ENCODE measurements around the gene PNPLA2.

PNPLA2 gene

DNA sequence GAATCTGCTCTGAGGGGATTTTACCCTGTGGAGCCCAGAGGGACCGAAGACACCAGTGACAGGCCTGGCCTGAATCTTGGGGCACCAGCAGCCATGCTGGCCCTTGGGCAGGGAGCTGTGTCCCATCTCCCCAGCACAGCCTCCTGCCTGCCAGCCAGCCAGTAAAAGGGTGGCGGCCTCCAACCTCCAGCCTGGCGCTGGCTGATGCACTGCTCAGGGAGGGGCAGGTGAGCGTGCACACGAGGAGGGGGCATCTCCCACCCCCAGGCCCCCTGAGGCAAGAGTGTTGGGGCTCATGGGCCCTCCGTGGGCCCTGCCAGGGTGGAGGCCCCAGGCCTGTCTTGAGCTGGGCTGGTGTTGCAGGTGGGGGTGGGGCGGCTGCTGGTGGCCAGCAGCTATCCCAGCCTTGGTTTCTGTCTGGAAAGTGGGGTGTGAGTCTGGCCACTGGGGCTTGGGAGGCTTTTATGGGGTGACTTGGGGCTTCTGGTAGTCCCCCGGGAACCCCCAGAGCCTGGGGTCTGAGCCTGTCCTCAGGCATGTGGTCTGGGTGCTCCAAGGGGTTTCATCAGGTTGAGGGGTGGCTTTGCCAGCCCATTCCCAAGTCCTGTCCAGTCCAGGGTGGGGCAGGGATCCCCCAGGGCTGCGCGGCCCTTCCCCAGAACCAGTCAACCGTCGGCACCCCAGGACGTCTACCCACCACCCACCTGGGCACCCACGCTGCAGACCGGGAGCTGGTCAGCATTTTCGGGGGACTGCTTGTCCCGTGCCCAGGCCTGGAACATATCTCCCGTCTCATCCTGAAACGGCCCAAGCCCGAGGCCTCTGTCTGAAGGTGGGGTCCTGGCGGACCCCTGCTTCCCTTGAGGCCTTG is 41.8 kb downstream of the PNPLA2 start:
- no peak for DNase-seq (ENCODE audit: low read depth)

DNA sequence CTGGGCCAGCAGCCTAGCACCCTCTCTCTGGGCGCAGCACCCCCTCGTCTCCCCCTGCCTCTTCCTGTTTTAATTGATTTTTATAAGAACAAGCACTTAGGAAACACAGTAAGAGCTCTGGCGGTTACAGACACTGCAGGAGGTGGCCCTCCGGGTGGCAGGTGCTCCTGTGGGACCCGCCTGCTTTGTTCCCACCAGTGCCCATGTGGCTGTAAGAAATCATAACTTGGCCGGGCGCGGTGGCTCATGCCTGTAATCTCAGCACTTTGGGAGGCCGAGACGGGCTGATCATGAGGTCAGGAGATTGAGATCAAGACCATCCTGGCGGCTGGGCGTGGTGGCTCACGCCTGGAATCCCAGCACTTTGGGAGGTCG is 42.4 kb downstream of the PNPLA2 start:
- DNase-seq (ENCODE audit: low read depth): no peak

DNA sequence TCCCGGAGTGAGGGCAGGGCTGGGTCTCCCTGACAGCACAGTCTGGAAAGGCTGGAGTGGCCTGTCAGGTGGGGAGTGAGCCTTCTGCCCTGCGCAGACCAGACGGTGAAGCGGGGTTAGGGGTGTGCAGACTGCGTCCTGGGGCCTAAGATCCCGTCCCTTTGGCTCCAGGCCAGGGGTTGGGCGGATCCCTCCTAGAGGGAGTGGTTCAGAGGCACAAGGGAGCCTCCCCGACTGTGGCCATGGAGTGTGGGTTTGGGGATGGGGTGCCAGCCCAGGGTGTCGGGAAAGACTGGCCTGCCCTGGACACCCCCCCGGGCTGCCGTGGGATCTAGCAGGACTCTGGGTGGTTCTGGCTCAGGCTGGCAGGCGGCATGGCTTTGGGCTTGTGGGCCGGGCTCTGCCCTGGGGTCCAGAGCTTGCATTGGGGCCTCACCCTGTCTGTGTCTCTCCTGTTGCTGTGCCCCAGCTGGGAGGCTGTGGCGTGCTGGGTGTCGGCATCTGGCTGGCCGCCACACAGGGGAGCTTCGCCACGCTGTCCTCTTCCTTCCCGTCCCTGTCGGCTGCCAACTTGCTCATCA is 43.5 kb downstream of the PNPLA2 start:
- no peak for DNase-seq (ENCODE audit: low read depth)

DNA sequence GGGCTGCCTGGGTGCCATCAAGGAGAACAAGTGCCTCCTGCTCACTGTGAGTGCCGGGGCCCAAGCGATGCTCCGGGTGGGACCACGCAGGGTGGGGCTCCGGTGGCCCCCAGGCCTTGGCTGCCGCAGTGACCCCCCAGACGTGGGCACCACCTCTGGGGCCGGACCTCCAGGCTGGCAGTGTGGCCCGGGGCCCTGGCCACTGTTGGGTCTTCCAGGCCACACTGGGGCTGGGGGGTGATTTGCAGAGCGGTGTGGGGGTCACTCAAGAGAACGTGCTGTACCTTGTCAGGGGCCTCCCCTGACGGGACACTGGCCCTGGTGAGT is 43.9 kb downstream of the PNPLA2 start:
- no peak for DNase-seq (ENCODE audit: low read depth)

DNA sequence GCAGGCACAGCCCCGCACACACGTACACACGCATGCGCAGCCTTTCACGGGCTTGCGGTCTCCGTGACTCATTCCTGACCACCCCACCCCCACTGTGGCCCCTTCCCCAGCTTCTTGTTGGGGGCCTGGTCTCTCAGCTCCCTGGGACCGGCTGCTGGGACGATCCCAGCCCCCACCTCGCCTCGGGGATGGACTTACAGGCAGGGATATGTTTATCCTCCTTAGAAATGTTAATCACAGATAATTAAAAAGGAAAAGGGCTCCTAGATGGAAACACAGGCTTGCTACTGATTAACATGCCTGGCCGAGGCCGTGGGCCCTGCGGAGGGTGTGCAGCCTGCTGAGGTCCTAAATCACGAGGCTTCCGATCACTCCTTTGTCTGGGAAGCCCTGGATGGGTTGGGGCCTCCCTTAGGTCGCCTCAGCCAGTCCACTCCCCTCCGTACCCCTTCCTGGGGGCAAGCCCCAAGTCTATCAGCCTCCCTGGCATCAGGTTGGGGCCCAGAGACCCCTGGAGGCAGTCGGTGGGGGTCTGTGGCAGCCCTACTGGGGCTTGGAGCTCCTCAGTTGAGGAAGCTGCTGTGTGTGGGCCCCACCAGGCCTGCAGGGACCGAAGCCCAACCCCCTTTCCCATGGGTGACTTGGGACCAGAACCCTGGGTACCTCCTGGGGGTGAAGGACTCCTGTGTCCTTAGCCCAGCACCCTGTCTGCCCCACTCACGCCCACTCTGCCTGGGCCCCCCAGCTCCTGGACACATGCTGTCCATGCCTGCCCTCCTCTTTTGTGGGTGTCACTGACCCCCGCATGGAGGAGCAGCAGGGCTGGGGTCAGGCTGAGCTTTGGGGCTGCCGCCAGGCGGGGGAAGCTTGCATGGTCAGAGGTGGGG is 44.6 kb downstream of the PNPLA2 start:
- no peak for DNase-seq (ENCODE audit: low read depth)

DNA sequence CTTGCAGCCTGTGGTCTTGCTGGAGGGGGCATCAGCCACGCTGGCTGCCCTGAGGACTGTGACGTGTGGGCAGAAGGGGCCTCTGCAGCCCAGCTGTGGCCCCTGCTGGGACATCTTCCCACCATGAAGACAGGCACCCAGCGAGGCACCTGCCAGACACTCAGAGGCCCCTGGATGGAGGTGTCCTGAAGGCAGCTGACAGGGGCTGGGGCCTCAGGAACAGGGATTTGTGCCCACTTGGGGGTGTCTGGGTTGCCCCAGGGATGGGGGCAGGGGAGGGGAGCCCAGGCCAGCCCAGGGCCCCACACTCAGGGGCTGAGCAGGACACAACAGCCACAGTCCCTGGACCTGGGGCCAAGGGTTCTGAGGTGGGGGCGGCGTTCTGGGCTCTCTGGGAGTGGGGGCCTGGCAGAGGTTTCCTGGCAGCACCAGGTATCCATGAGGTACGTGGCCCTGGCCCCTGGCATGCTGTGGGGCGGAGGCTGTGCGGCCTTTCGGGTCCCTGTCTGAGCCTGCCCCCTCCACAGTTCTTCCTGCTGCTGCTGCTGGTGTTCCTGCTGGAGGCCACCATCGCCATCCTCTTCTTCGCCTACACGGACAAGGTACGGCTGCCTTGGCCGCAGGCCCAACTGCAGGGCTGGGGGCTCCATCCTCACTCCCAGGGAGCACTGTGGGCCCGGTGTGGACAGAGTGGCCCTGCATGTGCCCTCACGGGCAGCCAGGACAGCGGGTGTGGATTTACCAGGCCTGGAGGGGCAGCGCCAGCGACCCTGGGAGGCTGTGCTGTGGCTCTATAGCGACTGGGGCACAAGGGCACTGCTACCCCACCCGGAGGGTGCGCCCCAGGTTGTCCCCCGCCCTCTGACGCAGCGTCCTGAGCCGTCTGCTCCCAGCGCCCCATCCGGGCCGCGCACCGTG is 45.5 kb downstream of the PNPLA2 start:
- DNase-seq (ENCODE audit: low read depth): no peak

DNA sequence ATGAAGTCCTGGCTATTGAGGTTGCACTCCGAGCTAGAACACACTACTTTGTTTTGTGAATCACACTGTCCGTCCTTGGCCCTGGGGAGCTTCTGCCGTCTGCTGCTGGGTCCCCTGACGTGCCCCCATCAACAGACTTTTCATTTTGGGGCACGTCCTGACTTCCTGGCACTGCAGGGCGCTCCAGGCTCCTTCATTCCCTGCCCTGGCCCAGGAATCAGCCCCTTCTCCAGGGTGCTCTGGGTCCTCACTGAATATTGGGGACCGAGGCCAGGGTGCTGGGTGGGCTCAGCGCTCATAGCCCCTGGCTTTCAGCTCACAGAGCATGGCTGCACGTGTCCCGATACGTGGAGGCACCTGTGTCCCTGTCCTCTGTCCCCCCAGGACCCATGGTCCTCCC is 46.2 kb downstream of the PNPLA2 start:
- no peak for DNase-seq (ENCODE audit: low read depth)

DNA sequence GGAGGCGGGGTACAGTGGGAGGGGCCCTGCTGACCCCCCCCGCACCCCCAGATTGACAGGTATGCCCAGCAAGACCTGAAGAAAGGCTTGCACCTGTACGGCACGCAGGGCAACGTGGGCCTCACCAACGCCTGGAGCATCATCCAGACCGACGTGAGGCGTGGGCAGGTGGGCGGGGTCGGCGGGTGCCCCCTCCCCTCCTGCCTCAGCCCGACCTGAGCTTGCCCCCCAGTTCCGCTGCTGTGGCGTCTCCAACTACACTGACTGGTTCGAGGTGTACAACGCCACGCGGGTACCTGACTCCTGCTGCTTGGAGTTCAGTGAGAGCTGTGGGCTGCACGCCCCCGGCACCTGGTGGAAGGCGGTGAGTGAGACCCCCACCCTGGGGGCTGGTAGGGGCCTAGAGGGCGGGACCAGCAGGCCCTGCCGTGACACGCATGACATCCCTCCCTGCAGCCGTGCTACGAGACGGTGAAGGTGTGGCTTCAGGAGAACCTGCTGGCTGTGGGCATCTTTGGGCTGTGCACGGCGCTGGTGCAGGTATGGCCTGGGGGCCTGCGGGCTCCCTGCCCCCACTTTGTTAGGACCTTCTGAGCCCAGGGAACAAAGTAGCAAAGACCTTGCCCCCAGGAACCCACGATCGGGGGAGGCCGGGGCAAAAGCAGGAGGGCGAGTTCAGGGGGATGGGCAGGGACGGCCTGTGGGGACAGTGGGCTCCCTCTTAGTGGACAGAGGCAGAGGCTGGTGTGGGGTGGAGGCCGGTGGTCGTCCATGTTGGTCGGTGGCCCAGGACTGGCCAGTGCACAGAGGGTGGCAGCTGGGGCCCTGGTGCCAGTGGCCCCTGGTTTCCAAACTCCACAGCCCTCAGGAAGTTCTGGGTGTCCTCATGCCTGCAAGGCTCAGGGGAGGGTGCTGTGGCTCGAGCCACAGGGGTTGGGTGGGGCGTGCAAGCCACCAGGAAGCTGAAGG is 47.0 kb downstream of the PNPLA2 start:
- no peak for DNase-seq (ENCODE audit: low read depth)

DNA sequence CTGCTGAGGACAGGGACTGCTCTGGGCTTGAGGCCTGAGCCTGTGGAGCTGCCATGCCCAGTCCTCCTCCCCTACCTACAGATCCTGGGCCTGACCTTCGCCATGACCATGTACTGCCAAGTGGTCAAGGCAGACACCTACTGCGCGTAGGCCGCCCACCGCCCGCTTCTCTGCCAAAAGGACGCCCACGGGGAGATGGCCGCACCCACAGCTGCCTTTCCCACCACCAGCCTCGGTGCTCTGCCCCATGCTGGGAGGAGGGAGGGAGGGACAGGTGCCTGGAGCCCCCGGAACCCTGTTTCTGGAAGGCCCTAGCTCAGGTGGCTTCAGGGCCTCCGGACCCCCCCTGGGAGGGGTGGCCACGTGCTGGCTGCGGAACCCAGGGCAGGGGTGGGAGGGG is 47.8 kb downstream of the PNPLA2 start:
- DNase-seq (ENCODE audit: low read depth): no peak

DNA sequence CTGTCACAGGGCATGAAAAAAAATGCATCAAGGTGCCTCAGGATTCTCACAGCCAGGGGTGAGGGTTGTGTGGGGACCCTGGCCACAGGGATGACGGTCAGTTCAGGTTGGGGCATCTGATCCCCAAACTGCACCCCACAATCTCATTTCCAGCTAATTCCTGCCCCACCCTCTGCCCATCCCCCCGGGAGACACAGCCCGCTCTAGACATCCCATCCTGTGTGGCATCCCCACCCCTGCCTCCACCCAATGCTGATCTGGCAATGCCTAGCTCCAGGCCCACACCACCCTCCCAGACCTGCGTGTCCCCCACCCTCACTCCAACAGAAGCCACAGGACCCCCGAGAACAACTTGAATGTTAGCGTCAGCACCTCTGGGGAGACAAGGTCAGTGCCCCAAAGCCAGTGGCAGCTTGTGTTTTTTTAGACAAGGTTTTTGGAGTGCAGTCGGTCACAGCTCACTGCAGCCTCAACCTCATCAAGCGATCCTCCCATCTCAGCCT is 49.2 kb downstream of the PNPLA2 start:
- no peak for DNase-seq (ENCODE audit: low read depth)

DNA sequence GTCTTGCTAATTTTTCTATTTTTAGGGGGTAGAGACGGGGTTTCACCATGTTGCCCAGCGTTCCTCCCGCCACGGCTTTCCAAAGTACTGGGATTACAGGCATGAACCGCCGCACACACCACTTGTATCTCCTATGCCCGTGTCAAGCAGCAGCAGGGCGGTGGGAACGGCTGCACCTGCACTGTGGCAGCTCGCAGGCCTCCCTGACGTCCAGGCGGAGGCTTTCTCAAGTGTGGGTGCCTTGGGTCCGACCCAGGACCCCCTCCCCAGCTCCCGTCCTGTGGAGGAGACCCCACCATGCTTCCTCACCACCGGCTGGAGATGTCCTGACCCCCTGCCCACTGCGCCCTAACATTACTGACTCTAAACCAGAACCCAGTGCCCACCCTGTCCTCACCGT is 49.7 kb downstream of the PNPLA2 start:
- DNase-seq (ENCODE audit: low read depth): no peak

DNA sequence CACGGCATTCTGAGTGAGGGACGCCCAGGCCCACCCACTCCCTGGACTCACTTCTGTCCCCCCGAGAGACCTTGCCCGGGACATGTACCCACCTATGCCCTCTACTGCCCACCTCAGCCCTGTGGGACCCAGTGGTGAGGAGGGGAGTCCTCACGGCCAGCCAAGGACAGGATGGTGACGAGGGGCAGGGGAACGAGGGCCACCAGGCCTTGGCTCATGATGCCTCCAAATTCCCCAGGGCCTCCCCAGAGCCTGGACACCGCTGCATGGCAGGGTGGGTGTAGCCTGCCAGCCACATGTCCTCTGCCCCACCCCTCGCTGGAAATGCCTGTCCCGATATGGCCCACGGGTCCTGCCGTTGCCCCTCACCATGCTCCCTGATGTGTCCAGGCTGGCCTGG is 50.1 kb downstream of the PNPLA2 start:
- no peak for DNase-seq (ENCODE audit: low read depth)

DNA sequence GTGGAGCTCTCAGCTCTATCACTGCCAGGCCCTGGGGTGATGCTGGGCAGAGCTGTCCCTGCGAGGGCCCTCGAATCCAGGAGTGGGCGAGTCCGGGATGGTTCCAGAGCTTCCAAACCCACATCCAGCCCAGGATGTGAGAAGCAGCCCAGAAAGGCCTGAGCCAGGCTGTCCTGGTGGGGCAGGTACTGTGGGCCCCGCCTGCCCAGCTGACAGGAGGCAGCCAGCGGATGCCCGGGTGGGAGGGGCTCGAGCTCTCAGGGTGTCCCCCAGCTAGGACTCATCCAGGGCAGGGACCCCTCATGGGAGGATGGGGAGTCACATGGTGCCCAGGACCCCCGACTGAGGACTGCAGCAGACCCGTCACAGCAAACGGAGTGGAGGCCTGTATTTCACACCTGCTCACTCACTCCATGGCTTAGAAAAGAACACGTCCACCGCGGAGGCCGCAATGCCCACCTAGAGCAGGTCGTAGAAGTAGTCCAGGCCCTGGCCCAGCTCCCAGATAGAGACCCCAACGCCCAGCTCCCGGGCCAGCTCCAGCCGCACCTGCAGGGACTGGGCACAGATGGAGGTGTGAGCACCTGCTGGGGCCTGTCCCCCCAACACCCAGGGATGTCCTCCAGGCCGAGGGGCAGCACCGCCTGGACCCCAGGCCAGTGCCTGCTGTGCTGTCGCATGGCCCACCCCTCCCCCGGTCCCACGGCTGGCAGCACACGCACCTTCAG is 50.8 kb downstream of the PNPLA2 start:
- DNase-seq (ENCODE audit: low read depth): no peak

DNA sequence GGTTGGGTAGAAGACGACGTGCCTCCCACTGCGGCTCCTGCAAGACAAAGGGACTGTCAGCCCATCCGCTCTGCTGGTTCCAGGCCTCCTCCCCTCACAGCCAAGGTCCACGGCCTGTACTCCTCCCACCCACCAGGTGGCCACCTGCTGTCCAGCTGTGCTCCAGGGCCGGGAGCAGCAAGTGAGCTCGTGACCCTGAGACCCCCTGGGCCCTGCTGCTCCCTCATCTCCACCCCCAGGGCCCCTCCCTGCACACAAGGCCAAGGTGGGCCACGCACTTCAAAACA is 51.4 kb downstream of the PNPLA2 start:
- DNase-seq (ENCODE audit: low read depth): no peak

DNA sequence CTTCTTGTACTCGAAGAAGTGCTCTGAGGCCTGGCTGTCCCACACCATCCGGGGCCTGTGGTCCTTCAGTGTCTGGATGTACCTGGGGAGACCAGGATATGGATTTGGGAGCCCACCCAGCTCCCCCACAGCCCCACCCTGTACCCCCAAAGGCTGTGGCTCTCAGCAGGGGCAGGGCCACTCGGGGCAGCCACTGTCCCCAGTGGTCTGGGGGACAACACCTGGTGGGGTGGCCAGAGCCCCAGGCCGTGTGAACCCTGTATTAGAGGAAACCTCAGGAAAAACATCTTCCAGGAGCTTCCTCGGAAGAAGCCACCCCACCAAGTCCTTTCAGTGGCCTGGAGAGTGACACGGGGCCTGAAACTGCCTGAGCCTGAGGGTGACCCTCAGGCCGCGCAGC is 51.7 kb downstream of the PNPLA2 start:
- no peak for DNase-seq (ENCODE audit: low read depth)

DNA sequence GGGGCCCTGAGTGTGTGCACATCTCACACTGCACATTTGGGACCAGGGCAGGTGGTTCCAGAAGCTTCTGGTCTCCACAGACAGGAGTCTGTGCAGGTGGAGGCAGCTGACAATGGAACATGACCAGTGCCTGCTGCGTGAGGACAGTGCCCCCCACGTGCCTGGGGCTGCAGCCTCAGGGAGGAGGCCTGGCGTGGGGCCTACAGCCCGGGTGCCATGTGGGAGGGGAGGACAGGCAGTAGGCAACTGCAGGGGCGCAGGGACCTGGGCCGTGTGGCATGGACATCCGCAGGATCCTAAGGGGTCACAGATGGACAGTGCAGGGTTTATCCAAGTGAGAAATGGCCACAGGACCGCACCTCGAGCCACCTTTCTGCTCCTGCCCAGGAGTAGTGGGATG is 52.8 kb downstream of the PNPLA2 start:
- DNase-seq (ENCODE audit: low read depth): no peak

DNA sequence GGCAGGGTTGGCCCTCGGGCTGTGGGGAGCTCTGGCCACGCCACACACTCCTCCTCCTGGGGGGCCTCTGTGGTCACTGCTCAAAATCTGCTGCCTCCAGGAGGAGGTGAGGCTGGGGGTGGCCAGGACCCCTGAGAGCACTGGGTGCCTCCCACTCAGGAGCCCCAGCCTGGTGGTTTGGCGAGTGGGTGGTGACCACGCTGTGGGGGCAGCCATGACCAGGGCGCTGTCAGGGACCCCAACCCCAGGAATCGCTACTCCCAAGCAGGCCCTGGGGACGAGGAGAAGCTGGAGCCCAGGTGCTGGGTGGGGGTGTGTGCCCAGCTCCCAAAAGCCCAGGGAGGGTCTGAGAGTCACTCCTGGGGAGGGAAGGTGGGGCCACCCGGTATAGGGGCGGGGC is 54.1 kb downstream of the PNPLA2 start:
- DNase-seq (ENCODE audit: low read depth): no peak

DNA sequence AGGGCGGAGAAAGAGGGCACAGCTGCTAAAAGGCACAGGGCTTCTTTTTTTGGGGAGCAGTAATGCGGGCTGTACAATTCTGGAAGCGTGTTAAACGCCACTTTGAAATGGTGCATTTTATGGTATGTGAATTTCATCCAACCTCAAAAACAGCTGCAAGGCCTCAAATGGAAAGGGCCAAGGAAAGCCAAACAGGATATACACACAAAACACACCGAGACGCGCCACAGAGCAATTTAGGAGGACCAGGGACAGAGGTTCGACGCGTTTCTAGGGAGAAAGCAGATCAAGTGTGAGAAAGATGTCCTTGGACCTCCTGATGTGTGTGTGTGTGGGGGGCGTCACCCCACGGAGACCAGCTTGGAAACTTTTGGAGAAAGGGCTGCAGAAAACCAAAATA is 55.0 kb downstream of the PNPLA2 start:
- DNase-seq (ENCODE audit: low read depth): no peak
